Panc1 (cell line): ENCODE data around the gene TIMM29.

Experiments used
- CTCF ChIP-seq: fragments of 450-650 bp; IDR thresholded peaks from 2 replicates; pipeline ENCODE4 v1.5.1; 2017; ENCODE audit warnings: mild to moderate bottlenecking
- POLR2AphosphoS5 ChIP-seq: IDR thresholded peaks from 2 replicates; pipeline ENCODE4 v1.6.1; 2012; ENCODE audit warnings: mild to moderate bottlenecking, low read depth, low read length, moderate library complexity
- REST ChIP-seq, 2 experiments: IDR thresholded peaks; 2 replicates each; pipeline ENCODE4 v1.6.1; 2011 to 2012; ENCODE audit warnings: low read depth in 2 of 2, control low read depth in 1 of 2, low read length in 1 of 2, mild to moderate bottlenecking in 1 of 2, moderate library complexity in 1 of 2; ENCODE audit not compliant: insufficient read depth in 1 of 2
- SIN3A ChIP-seq: IDR thresholded peaks from 2 replicates; pipeline ENCODE4 v1.6.1; 2012; ENCODE audit warnings: low read depth, mild to moderate bottlenecking, low read length, moderate library complexity, borderline replicate concordance; ENCODE audit not compliant: insufficient read depth
- TCF7L2 ChIP-seq: IDR thresholded peaks from 2 replicates; pipeline ENCODE4 v1.6.1; 2011; ENCODE audit warnings: mild to moderate bottlenecking, low read depth, low read length, inconsistent platforms

- TF ChIP-seq POLR2AphosphoS5 (no peak), CTCF (no peak), TCF7L2 (no peak), SIN3A (no peak), REST (IDR thresholded peaks at IDR 0.05; ENCODE audit: insufficient read depth in 1 of 2, low read depth in 2 of 2, low read length in 1 of 2) (no peak)
Observed at GRCh38 chr19:10885201-10886169, 43.1 kb upstream of the TIMM29 start.
